HG03457 (cell line): Measurements from ENCODE around the gene AGAP1.

Experiments used
- ATAC-seq: cut with Tn5 transposase; IDR thresholded peaks from one replicate; pipeline ENCODE4 v1.9.1; 2021; ENCODE audit warnings: moderate number of reproducible peaks; ENCODE audit not compliant: unreplicated experiment

The AGAP1 gene

DNA sequence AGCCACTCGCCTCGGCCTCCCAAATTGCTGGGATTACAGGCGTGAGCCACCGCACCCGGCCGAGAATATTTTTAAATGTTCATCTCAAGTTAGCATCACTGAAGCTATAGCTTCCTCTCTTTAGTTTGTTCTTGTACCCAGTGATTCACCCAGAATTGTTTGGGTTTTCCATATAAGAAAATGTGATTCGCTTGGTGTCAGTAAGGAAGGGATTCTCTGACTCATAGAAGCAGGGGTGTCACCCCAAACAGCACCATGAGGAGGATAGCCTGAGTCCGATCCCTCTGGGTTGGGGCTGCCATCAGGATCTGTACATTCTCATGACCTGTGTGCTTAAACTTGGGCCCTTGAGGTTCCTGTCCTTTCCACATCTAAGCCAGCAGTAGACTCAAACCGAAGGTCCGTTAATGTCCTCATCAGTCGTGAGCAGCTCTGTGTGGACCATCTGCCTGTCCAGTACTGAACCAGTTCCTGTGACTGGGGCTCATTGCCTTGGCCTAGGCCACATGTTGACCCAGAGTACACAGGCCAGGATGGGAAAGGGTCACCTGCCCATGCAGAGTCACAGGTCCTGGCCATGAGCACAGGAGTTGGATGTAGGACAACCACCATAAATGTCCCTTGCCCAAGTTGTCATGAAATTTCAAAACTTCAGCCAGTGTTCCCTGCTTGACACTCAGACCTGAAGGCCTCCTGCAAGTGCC, 362.5 kb downstream of the AGAP1 start:
- no peak for ATAC-seq

DNA sequence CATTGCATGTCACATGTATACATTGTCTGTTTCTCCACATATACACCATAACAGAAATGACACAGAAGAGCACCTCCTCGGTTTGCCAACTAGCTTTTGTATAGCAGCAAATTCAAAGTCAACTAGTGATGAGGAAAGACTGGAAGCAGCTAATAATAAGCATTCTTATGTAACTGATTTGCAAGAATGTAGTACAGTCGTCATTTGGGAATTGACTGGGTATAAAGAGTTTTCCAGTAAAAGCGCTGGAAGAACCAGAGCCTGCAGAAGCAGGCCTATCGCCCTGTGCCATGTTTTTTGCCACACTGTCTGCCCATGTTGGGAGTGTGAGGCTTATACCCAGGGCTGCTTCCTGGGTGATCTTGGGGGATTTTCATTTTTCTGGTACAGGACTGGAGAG, 363.8 kb downstream of the AGAP1 start:
- no peak for ATAC-seq

DNA sequence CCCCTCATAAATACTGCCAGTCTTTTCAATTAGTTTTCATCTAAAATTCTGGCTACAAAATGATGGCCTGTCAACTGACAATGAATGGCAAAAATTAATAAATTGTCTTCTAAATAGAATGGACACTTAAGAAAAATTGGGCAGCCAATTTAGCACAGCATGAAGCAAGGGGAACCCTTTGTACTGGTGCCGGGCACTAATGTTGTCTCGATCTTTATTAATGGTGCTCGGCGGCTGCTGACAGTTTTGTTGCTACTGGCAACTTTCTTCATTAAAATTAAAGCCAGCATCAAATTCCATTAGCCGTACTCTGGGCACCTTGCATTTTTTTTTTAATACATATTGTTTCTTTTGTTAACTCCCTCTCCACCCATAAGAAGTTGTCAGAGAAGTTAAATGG, 365.0 kb downstream of the AGAP1 start:
- ATAC-seq, result no peak

DNA sequence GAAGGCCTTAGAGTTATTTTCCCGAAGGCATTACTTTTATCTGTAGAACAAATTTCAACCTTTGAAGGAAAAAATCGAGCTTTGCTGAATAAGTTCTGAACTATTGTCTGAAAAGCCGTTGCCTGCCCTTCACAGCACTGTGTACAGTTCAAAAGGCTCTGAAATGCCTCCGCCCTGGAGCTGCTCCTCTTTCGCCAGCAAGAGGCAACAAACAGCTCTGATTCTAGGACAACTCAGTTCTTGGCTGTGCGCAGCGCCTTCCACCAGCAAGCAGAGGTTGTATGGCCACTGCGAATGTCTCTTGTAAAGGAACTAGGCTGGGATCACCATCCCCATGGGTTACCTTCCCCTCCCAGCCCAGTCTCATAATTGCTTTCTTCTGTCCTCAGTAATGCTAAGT, 365.8 kb downstream of the AGAP1 start:
- ATAC-seq, result no peak

DNA sequence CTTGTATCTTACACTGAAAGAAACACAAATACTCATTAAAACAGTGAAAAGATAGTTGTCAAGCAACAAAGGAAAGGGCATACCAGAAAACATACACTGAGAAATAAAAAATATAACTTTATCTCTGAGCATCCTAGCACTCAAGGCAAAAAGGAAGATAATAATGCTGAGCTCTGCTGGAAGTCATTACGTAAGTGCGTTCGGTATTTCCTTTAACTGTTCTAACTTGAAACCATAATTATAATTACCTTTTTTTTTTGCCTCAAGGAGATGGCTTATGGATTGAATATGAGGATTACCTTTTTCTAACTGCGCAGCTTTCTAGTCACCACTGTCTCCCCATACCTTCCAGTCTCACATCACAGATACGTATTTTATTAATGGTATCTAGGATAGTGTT, 366.3 kb downstream of the AGAP1 start:
- ATAC-seq, result no peak

DNA sequence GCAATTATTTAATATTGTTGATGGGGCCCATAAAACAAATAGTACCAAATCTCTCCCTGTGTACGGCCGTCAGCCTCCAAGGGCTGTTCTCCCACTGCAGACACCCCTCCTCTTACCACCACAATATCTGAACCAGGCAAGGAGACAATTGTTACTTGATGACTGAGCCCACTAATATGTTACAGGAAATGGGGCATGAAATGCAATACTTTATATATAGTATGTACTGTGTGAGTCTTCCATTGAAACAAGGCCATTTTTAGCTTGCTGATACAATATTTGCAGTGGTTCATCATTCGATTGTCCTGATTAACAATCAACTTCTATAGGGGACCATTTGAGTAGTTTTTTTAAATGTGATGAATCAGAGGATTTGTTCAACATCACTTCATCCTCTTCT, 367.0 kb downstream of the AGAP1 start:
- ATAC-seq, result no peak

DNA sequence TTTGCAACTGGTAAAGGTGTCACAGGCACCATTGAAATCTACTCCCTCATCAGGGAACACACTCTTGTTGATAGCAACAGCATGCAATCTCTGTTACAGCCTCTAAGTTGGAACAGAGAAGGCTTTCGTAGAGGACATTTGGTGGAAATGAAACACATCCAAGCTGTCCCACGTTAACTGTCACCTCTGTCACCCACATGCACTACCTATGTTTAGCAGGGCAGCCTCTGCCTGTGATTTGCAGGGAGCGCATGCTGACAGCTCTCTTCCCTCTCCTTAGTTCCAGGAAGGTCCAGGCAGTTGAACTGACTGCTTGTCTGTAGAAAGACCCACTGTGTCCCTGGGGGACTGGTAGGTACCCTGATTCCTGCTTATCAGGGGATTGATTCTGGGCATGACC, 367.5 kb downstream of the AGAP1 start:
- ATAC-seq, result no peak

DNA sequence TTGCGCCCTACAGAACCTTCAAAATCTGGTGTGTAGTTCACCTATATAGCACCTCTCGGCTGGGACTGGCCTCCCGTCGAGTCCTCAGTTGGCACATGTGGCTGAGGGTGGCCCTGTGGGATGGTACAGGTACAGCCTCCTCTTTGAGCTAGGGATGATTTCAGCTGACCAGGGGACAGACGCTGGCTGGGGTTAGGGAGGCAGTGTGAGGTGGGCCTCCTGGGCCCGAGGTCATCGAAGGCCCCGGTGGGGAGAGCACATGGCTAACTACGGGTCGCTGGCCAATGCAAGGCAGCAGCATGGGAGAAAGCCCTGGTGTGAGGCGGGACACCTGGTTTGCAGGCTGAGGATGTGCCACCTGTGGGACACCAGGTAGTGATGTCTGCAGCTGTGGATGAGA, 369.6 kb downstream of the AGAP1 start:
- ATAC-seq, result no peak

DNA sequence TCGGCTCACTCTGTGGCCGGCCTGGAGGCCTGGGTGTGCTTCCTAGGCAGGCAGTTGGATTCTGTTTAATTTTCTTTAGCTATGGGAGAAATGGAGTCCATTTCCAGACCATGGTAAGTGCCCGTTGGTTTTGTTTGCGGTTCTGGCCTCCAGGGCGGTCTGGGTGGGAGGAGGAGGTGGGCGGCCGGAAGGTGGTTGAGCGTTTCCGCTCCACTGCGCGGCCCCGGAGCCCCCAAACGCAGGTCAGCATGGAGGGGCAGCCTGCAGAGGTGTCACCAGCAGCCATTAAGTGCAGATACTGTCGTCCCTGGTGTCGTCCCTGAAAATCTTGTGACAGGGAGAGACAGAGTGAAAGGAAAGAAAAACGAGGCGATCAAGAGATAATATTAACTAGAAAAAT, 370.5 kb downstream of the AGAP1 start:
- no peak for ATAC-seq

DNA sequence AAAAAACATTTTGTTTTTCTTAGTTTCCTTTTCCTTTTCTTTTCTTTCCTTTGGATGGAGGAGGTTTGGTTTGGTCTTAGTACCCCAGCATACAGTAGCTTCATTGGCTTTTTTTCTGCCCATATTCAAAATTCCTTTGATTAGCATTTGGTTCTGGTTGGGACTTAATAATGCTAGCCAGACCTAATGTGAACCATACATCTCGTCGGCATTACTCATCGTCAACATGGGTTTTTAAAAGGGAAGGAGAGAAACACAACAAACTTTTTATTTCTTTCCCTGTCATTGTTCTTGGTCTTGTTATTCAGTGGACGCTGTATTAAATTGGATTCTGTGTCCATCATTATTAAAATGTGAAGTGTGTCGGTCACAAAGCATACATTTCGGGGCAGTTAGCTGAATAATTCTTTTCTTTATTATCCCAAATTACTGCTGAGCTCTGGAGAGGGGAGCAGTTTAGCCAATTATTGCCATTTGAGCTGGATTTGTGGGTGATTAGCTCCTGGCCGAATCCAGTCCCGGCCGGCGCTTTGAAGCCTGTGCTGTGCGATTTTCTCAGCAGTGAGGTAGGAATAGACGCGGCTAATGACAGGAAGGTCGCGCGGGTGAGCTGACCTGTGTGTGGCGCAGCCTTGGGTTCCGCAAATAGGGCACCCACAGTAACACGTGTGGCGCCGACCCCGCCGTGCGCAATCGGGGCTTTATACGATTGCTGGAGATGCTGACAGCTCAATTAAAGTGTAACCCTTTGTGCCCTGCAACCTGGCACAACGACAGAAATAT, 371.1 kb downstream of the AGAP1 start:
- ATAC-seq, result no peak

DNA sequence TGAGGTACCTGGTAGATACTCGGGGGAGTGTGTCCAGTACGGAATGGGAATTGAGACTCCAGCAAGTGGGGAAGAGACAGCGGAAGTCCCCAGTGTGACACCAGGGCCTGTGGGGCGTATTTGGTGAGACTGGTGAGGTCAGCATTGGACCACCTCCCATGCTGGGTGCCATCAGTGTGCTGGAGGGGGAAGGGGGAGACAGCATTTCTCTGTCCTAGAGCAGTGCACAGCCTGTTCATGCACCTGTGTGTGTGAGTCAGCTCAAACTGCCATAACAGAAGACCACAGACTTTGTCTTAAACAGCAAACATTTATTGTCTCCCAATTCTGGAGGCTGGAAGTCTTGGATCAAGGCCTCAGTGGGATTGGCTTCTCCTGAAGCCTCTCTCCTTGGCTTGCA, 372.5 kb downstream of the AGAP1 start:
- no peak for ATAC-seq

DNA sequence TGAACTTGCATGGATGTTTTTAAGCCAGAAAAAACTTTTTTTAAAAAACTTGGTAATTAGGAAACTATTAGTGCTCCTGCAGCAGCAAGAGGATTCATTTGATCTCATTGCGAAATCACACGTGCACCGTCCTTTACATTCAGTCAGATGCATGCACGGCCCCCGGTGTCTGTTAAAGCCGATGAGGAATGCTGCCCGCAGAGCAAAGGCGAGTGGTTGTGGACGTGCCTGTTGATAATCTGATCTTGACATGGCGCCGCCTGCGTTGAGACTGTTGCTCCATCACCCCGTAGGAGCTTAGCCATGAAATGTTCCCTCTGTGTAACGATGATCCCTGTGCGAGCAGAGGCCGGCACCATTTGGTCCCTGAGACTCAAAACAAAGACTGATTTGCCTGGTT, 374.4 kb downstream of the AGAP1 start:
- ATAC-seq, result no peak

DNA sequence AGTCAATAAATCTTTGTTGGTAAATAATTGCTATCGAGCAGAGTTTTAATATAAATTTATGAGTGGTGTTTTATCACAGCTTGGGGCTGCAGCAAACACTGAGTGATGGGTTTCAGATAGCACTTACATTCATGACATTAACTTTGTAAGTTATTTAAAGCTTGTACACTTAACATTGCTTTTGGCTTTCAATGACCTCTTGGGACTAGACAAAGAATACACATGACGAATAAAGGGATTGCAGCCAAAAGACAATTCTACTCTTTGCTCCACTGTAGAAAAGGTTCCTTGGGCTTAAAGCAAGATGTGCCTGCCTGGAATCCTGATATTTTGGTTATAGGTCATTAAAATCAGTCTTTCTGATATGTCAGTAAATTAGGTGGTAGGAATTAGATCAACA, 374.8 kb downstream of the AGAP1 start:
- ATAC-seq, result no peak

DNA sequence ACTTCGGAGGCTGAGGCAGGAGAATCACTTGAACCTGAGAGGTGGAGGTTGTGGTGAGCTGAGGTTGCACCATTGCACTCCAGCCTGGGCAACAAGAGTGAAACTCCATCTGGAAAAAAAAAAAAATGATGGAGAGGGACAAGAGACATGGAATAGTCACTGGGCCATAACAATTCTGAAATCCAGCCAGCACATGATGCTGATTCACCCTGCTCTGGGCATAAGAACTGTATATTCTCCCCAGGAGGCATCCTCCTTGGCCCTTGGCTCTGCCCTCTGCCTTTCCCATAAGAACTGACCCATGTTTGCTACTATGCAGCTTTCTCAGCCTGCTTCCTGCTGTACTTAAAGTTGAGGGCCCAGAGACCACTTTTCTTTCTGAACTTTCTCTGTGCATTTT, 376.7 kb downstream of the AGAP1 start:
- ATAC-seq, result no peak

DNA sequence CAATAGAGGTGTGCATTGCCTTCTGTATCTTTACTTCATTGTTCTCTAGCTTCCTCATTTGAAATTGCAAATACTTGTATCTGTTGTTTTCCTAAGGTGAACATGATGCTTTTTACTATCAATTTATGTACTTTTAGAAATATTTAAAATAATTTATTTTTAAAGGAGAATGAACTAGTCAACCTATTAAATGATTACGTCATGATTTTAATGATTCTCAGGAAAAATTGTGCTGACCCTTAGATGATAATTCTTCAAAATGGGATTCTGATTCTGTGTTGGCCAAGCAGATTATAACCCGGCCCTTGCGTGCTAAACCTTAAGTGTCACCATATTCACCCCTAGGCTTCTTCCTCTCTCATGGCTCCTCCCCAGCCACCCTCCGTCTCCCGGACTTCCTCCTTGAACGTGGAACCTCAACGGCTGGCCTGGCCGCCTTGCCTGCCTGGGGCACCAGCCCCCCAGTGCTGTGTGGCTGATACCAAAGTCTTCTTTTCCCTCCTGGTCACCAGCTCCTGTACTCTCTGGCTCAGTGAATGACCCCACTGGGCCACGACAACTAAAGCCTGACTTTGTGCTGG, 382.3 kb downstream of the AGAP1 start:
- ATAC-seq, result no peak

DNA sequence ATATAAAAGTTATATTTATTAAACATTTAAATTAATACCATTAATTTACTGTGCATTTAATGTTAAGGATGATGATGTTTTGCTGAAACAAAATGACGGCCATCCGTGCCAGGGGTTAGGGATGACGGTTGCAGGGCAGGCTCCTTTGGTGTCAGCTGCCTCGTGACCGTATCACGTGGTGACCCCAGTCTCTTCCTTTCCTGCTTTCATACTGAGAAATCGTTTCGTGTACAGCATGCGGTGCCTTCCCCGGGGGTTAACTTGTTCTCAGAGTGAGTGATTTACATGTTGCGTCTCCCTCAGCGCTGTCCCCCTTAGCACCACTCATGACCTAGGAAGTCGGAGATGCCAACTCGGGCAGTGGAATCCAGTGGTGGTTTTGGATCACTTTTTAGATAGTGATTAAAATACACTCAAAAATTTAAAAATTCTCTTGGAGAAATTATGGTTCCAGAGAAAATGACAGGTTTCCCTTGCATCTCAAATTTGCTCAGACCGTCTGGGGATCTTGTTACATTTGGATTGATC, 383.5 kb downstream of the AGAP1 start:
- ATAC-seq, result no peak

DNA sequence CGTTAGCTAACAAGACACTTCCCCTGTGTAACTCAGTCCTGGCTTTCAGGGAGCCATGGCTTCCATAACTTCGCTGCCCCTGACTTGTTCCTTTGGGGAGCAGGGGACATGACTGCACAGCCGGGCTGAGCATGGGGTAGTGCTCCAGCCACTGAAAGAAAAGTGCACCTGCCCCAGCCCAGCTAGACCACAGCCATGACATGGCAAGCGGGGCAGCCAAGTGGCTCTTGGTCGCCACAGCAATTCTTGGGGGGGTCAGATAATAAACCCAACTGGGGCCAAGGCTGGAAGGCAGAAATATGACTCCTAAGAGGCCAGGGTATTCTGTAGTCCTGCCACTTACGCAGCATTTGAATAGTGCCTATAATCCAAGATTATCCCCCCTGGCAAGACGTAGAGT, 385.3 kb downstream of the AGAP1 start:
- no peak for ATAC-seq

DNA sequence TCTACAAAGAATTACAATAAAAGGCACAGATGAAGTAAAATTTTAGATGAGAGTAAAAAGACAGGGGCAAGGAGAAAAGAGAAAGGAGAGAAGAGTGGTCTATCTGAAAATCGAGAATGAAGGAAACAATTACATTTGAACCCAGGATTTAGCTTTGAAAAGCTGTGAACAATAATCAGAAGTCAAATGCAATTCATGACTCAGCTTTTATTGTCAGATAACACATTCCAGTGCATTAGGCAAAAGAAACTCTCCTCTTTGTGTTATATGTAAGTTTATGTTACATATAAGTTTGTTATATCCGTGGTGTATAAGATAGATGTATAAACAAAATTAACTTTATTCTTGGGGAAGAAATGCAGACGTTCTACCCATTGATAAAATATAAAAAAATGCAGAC, 389.8 kb downstream of the AGAP1 start:
- ATAC-seq, result no peak

DNA sequence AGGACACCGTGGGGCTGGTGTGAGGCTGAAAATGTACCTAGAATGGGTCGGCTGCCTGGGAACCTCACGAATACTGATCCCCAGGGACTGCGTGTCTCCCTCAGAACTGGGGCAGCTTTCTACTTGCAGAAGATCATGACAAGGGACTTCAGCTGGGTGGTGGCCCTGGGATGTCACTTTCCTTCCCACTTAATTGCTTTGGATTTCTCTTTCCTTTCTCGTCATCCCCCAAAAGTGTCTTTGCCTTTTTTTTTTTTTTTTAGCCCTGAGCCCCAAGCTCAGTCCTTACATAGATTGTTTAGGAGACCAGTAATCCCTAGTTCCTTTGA, 395.4 kb downstream of the AGAP1 start:
- ATAC-seq, result no peak

DNA sequence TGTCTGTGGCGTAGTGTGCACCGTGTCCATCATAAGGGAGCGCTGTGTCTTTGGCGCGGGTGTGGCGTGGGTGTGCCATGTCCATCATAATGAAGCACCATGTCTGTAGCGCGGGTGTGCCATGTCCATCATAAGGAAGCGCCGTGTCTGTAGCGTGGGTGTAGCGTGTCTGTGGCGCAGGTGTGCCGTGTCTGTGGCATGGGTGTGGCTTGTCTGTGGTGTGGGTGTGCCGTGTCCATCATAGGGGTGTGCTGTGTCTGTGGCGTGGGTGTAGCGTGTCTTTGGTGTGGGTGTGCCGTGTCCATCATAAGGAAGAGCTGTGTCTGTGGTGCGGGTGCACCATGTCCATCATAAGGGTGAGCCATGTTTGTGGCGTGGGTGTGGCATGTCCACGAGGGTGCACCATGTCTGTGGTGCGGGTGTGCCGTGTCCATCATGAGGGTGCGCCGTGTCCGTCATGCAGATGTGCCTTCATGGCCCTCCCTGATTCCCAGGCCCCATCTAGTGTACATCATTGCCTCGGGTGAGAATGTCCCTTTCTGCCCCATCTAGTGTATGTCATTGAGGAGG, 399.4 kb downstream of the AGAP1 start:
- ATAC-seq, result no peak

DNA sequence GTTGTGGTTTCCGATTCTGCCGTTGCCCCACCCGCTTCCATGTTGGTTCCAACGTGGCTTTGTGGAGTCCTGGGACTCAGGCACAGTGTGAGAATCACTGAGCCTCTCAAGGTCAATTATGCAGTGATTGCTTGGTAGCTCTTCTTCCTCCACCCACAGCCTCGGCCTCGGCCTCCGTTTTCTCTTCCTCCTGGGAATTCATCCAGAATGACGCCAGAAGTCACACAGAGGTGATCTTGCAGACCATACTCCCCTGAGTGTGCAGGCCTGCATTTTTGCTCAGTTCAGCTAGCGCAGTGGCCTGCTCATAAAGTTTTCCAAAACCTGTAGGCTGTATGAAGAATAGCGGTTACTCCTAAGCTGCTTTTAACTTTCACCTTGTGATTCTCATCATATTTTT, 401.0 kb downstream of the AGAP1 start:
- ATAC-seq, result no peak

DNA sequence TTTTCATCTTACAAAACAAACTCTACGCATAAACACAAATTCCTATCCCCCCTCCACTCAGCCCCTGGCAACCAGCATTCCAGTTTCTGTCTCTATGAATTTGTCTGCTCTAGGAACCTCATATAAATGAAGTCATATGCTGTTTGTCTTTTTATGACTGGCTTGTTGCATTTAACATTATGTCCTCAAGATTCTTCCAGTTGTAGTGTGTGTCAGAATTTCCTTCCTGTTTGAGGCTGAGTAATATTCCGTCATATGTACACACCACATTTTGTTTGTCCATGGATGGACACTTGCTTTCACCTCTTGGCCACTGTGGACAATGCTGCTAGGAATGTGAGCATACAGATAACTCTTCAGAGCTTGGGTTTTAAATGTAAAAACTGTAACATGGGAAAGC, 402.2 kb downstream of the AGAP1 start:
- no peak for ATAC-seq
